PC-3 (cell line): ENCODE data around the gene GABRP.

Source experiments
- CTCF ChIP-seq: fragments of 300-600 bp; sonication (generic); conservative IDR thresholded peaks from 2 replicates; pipeline ENCODE4 v1.5.1; 2017; ENCODE audit warnings: antibody characterized with exemption, low read depth, mild to moderate bottlenecking, low read length
- EZH2 ChIP-seq: fragments of 300-600 bp; sonication (generic); IDR thresholded peaks from one replicate; pipeline ENCODE4 v1.6.1; 2017; ENCODE audit warnings: antibody characterized with exemption, mild to moderate bottlenecking, low read length; ENCODE audit not compliant: unreplicated experiment
- EZH2phosphoT487 ChIP-seq: fragments of 300-600 bp; sonication (generic); IDR thresholded peaks from 2 replicates; pipeline ENCODE4 v1.6.1; 2018; ENCODE audit warnings: mild to moderate bottlenecking, antibody characterized with exemption, low read length, borderline replicate concordance

DNA sequence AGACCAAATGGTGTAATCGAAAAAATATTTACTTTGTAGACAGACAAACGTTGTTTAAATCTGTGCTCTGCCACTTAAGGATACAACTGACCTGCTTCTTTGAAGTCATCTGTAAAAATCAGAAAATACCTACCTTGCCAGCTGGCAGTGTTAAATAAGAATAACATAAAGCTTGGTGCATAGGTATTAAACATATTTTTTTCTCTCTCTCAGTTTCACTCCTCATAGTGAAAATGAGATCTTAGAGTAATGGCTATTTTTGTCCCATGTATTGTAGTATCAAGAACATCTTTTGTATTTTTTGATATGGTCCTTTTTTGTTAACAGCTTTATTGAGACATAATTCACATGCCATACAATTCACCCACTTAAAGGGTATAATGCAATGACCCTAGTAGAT is 60.3 kb downstream of the GABRP start:
- TF ChIP-seq CTCF: no peak
- no peak for TF ChIP-seq EZH2
- no peak for TF ChIP-seq EZH2phosphoT487
